ENCODE results near the gene ARMC2.

The ARMC2 gene

DNA sequence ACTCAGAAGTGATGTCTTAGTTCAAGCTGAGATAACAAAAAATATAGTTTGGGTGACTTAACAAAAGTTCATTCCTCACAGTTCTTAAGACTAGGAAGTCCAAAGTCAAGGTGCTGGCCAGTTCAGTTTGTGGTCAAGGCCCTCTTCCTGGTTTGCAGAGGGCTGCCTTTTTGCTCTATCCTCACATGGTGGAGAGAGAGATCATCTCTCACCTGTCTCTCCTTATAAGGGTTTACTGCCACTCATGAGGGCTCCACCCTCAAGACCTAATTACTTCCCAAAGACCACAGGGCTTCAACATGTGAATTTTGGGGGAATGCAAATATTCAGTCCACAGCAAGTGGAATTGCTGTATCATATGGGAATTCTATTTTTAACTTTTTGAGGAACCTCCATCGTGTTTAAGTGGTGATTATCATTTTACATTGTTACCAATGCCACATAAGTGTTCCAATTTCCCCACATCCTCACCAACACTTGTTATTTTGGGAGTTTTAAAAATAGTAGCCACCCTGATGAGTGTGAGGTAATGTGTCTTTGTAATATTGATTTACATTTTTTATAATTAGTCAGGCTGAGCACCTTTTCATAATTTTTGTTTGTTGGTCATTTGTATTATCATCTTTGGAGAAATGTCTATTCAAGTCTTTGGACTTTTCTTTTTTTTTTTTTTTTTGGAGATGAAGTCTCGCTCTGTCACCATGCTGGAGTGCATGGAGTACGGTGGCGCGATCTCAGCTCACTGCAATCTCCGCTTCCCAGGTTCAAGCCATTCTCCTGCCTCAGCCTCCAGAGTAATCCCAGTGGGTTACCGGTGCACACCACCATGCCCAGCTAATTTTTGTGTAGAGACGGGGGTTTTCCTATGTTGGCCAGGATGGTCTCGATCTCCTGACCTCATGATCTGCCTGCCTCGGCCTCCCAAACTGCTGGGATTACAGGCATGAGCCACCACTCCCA lies 134.2 kb downstream of the ARMC2 start:
- TF ChIP-seq CTCF (IDR thresholded peaks at IDR 0.05; ENCODE audit: low read depth, low read length): no peak
- DNase-seq (ENCODE audit: low read depth, low spot score): no peak
- in situ Hi-C loops (cut with HindIII; ENCODE audit: low sequenced_read_pairs): no loop called here
- no peak overlapping the region for H3K4me3 ChIP-seq (ENCODE audit: low read depth, low read length)

DNA sequence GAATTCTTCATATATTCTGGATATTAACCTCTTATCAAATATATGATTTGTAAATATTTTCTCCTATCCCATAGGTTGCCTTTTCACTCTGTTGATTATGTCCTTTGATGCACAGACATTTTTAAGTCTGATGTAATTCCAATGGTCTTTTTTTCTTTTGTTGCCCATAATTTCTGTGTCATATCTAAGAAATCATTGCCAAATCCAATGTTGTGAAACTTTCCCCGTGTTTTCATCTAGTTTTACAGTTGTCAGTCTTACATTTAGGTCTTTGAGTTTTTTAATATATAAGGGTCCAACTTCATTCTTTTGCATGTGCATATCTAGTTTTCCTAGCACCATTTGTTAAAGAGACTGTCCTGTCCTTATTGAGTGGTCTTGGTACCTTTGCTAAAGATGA lies 134.9 kb downstream of the ARMC2 start:
- TF ChIP-seq CTCF (IDR thresholded peaks at IDR 0.05; ENCODE audit: low read depth, low read length): no peak
- no peak overlapping the region for H3K4me3 ChIP-seq (ENCODE audit: low read depth, low read length)
- DNase-seq (ENCODE audit: low read depth, low spot score): no peak
- in situ Hi-C loops (cut with HindIII; ENCODE audit: low sequenced_read_pairs): no loop called here

GRCh38 chr6:108985301-108985700 lies 137.1 kb downstream of the ARMC2 start:
- in situ Hi-C loops (cut with HindIII; ENCODE audit: low sequenced_read_pairs): no loop called here
- no peak for DNase-seq (ENCODE audit: low read depth, low spot score)
- H3K4me3 ChIP-seq (ENCODE audit: low read depth, low read length): no peak overlapping the region
- TF ChIP-seq CTCF (IDR thresholded peaks at IDR 0.05; ENCODE audit: low read depth, low read length): no peak

DNA sequence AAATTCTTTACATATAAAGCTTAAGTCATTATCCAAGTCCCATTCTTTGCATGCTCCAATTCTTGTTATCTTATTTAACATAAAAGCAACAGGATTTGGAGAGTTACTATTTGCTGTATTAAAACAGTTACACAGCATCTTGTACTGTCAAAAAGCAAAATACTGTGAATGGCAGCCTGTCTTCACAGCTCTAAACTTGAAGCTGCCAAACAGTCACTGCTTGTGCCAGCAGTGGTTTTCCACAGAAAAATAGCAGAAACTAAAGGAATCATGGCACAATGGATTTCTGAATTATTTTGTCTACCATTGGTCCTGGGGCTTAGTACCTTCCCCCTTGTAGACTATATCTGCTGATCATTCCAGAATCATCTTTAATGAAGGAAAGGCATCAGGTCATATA lies 138.9 kb downstream of the ARMC2 start:
- no peak overlapping the region for H3K4me3 ChIP-seq (ENCODE audit: low read depth, low read length)
- DNase-seq (ENCODE audit: low read depth, low spot score): no peak
- in situ Hi-C loops (cut with HindIII; ENCODE audit: low sequenced_read_pairs): no loop called here
- TF ChIP-seq CTCF (IDR thresholded peaks at IDR 0.05; ENCODE audit: low read depth, low read length): no peak

DNA sequence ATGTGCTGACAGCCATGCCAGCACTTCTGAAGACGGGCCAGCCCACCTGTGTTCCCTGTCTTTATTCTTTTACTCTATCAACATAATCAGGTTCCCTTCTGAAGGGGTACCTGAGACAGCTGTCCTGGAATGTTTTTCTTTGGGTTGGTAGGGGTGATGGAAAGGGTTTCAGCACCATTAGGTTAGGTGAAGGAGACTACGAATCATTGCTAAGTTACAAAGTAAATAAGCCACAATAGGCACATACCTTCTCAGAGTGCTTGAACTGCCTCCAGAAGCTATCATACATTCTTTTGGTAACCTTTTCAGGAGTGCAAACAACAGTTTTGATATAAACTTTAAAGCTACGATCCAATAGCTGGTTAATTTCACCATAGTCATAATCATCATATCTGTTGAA lies 140.1 kb downstream of the ARMC2 start:
- no peak for DNase-seq (ENCODE audit: low read depth, low spot score)
- TF ChIP-seq CTCF (IDR thresholded peaks at IDR 0.05; ENCODE audit: low read depth, low read length): no peak
- in situ Hi-C loops (cut with HindIII; ENCODE audit: low sequenced_read_pairs): no loop called here
- H3K4me3 ChIP-seq (ENCODE audit: low read depth, low read length): no peak overlapping the region

- no peak overlapping the region for H3K4me3 ChIP-seq (ENCODE audit: low read depth, low read length)
- no peak for TF ChIP-seq CTCF (IDR thresholded peaks at IDR 0.05; ENCODE audit: low read depth, low read length)
- in situ Hi-C loops (cut with HindIII; ENCODE audit: low sequenced_read_pairs): no loop called here
- no peak for DNase-seq (ENCODE audit: low read depth, low spot score)
These were observed 140.5 kb downstream of the ARMC2 start for GRCh38 chr6:108988765-108989164.

Measured in astrocyte of the spinal cord (primary cell).